K562 (cell line): ENCODE measurements around the gene SHISAL2A. TPM values are rescaled to one million over a fixed set of nuclear protein-coding genes. Genes with fewer than 3 reads are reported as not detected.

Experiments
- ARID3A ChIP-seq: IDR thresholded peaks from 2 replicates; pipeline ENCODE4 v1.6.1; 2012; ENCODE audit warnings: low read depth, low read length, improper control_type of control experiment, borderline replicate concordance
- ATF7 ChIP-seq: fragments of 450-650 bp; IDR thresholded peaks from 2 replicates; pipeline ENCODE4 v1.7.1; 2014; ENCODE audit warnings: mild to moderate bottlenecking, moderate library complexity
- CTCFL ChIP-seq: IDR thresholded peaks from 2 replicates; pipeline ENCODE4 v1.6.1; 2011; ENCODE audit warnings: borderline replicate concordance, low read depth, mild to moderate bottlenecking, moderate library complexity, low read length; ENCODE audit not compliant: insufficient read depth, poor library complexity, severe bottlenecking
- ELK1 ChIP-seq: sonication (generic); formaldehyde crosslinking; IDR thresholded peaks from 2 replicates; pipeline ENCODE4 v1.8.1; 2022; ENCODE audit warnings: missing genetic modification reagents
- FOXJ2 ChIP-seq: fragments of 200-800 bp; sonication (Bioruptor generic); IDR thresholded peaks from 2 replicates; pipeline ENCODE4 v1.6.1; 2016; ENCODE audit warnings: missing genetic modification characterization, missing compliant biosample characterization
- HMG20A ChIP-seq: fragments of 450-650 bp; formaldehyde crosslinking; conservative IDR thresholded peaks from 2 replicates; pipeline ENCODE4 v1.4.0; 2020; ENCODE audit warnings: mild to moderate bottlenecking, mixed read lengths
- HNRNPLL ChIP-seq: fragments of 200-400 bp; formaldehyde crosslinking; IDR thresholded peaks from 2 replicates; pipeline ENCODE4 v1.6.1; 2017; ENCODE audit warnings: low read length, low read depth, mild to moderate bottlenecking; ENCODE audit not compliant: poor library complexity, severe bottlenecking
- PML ChIP-seq: IDR thresholded peaks from 2 replicates; pipeline ENCODE4 v1.6.1; 2012; ENCODE audit warnings: low read length, inconsistent platforms
- RCOR1 ChIP-seq, 2 experiments: IDR thresholded peaks; 2 replicates each; pipeline ENCODE4 v1.6.1; 2012; ENCODE audit warnings: low read depth in 2 of 2, low read length in 2 of 2, borderline replicate concordance in 1 of 2, improper control_type of control experiment in 1 of 2
- RFX7 ChIP-seq: fragments of 250-450 bp; sonication (Bioruptor Pico); IDR thresholded peaks from 2 replicates; pipeline ENCODE4 v1.5.1; 2021; ENCODE audit warnings: mild to moderate bottlenecking
- SPI1 ChIP-seq: IDR thresholded peaks from 2 replicates; pipeline ENCODE4 v1.6.1; 2011; ENCODE audit warnings: low read depth, low read length, control low read depth, borderline replicate concordance
- TFAM ChIP-seq: fragments of 250-450 bp; sonication (Bioruptor Pico); conservative IDR thresholded peaks from 2 replicates; pipeline ENCODE4 v1.5.0; 2021; ENCODE audit warnings: mild to moderate bottlenecking, moderate library complexity
- USF1 ChIP-seq: sonication (generic); formaldehyde crosslinking; IDR thresholded peaks from 2 replicates; pipeline ENCODE4 v1.9.0; 2022; ENCODE audit warnings: mild to moderate bottlenecking, missing genetic modification reagents
- ZBED1 ChIP-seq: IDR thresholded peaks from 2 replicates; pipeline ENCODE4 v1.6.1; 2014
- ZNF398 ChIP-seq: fragments of 250-450 bp; sonication (Bioruptor Pico); IDR thresholded peaks from 2 replicates; pipeline ENCODE4 v1.8.0; 2021; ENCODE audit warnings: moderate library complexity, mild to moderate bottlenecking, inconsistent platforms
- ZNF655 ChIP-seq: fragments of 250-450 bp; sonication (Bioruptor Pico); IDR thresholded peaks from 2 replicates; pipeline ENCODE4 v1.5.0; 2021
- ZNF668 ChIP-seq: fragments of 250-450 bp; sonication (Bioruptor Pico); IDR thresholded peaks from 2 replicates; pipeline ENCODE4 v1.8.0; 2022; ENCODE audit warnings: mild to moderate bottlenecking, inconsistent platforms
- ZNF79 ChIP-seq: fragments of 250-450 bp; sonication (Bioruptor Pico); IDR thresholded peaks from 2 replicates; pipeline ENCODE4 v1.4.0; 2020; ENCODE audit warnings: low read depth, mild to moderate bottlenecking, moderate library complexity
- polyA plus RNA-seq, 8 experiments: library from polyadenylated mRNA; depleted of rRNA in 4 of 8; stranded (reverse) in 5 of 8; unstranded in 3 of 8; fragments of >200 nt; fragmentation: Nextera tagmentation in 2 of 8; fragmentation: Illumina TruSeq in 1 of 8; extraction: Ambion mirVana in 2 of 8; extraction: Trizol in 1 of 8; gene quantifications; 2 replicates each; pipeline versions ENCODE4 v1.2.1 to v1.2.3, GENCODE V29; 2011 to 2014; ENCODE audit warnings: inconsistent platforms in 1 of 8, missing spikeins in 1 of 8
- total RNA-seq, 7 experiments: library from RNA; depleted of rRNA in 6 of 7; stranded (reverse); fragments of >200 nt in 6 of 7; fragmentation: Illumina TruSeq in 2 of 7; extraction: Trizol in 2 of 7; gene quantifications; 2 replicates each; pipeline versions ENCODE4 v1.2.1 to v1.2.3, GENCODE V29; 2011 to 2021; ENCODE audit warnings: low replicate concordance in 1 of 7

SHISAL2A gene
- total and polyA plus RNA-seq, 9 of the 15 experiments (the other 6 are each of a cell fraction or from before 2014, with no cell fraction given) = 0.11 TPM; not detected in 8

- no peak for TF ChIP-seq ZNF398
- TF ChIP-seq USF1 (CRISPR knock-in tag) = peak; percentile 96
- TF ChIP-seq ZBED1 = peak; percentile 86; the same call in 1 of the 2 replicates
- no peak for TF ChIP-seq RFX7 (CRISPR knock-in tag)
- TF ChIP-seq HMG20A (CRISPR knock-in tag) = no peak
- peak; percentile 85 for TF ChIP-seq FOXJ2 (tag)
- TF ChIP-seq ELK1 (CRISPR knock-in tag) = no peak
- TF ChIP-seq ZNF668 (CRISPR knock-in tag) = no peak
- no peak; the same call in 1 of the 2 replicates for TF ChIP-seq PML
- peak; percentile 76; the same call in 1 of the 2 replicates for TF ChIP-seq ZNF655 (CRISPR knock-in tag)
- TF ChIP-seq CTCFL = no peak
- TF ChIP-seq HNRNPLL = no peak
- TF ChIP-seq SPI1 = no peak
- TF ChIP-seq TFAM (CRISPR knock-in tag) = no peak
- TF ChIP-seq RCOR1 (IDR thresholded peaks at IDR 0.05; ENCODE audit: borderline replicate concordance in 1 of 2, low read depth in 2 of 2, low read length in 2 of 2) = peak in 1 of 2 experiments; percentile 70; a peak in 2 of 4 replicates
- no peak for TF ChIP-seq ARID3A
- TF ChIP-seq ZNF79 (CRISPR knock-in tag) = no peak; the same call in 1 of the 2 replicates
- TF ChIP-seq ATF7 = peak; percentile 69
These were observed 65.1 kb downstream of the SHISAL2A start, which contains the start of gene COA7 (continued) for GRCh38 chr1:52697795-52698674.
